ENCODE measurements around the gene MLF2. TPM values are rescaled to one million over a fixed set of nuclear protein-coding genes. Genes with fewer than 3 reads are reported as not detected.

The MLF2 gene
- total and polyA plus RNA-seq, 9 donors = 88.2 to 161 (median 146) TPM

DNA sequence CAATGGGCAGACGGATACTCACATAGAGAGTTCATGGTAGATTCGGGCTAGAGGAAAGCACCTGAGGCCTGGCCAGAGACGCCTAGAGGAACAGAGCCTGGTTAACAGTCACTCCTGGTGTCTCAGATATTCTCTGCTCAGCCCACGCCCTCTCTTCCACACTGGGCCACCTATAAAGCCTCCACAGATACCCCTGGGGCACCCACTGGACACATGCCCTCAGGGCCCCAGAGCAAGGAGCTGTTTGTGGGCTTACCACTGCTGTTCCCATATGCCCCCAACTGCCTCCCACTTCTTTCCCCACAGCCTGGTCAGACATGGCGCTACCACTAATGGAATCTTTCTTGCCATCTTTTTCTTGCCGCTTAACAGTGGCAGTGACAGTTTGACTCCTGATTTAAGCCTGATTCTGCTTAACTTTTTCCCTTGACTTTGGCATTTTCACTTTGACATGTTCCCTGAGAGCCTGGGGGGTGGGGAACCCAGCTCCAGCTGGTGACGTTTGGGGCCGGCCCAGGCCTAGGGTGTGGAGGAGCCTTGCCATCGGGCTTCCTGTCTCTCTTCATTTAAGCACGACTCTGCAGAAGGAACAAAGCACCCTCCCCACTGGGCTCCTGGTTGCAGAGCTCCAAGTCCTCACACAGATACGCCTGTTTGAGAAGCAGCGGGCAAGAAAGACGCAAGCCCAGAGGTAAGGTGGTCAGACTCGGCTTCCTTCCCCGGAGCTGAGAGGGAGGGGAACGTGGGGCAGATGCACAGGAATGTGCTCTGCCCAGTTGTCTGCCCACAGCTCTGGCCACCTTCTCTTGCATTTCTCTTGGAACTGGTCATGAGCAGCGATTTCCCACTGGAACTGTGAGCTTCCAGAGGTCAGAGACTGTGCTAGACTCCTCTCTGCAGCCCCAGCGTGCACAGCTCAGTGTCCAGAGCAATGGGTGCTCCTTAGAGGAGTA, 36.3 kb upstream of the MLF2 start, which contains the start of gene CD4:
Gene CD4, plus strand, starts transcription at position 557 of the 953 bp plus-strand sequence. CDS start 10,611 bp downstream, outside the sequence.
- WGBS (ENCODE audit: insufficient coverage) = 62% methylated on average over 14 of the region's 18 CpGs
- DNase-seq = peak; percentile 81
- Histone ChIP-seq H3K4me1 (ENCODE audit: control insufficient read depth, insufficient read depth, low read length) (peaks cover 18% of the 10 kb centered on the region), H3K27ac (ENCODE audit: low read length) (peak within 1 kb of the TSS; percentile 42), H3K4me3 (ENCODE audit: low read length) (peak within 1 kb of the TSS; percentile 28), H3K9me3 (replicated peaks; ENCODE audit: control insufficient read depth, low read depth, low read length) (no peaks in the 10 kb centered on the region), H3K36me3 (ENCODE audit: control insufficient read depth, insufficient read depth, low read length) (no peaks in the 10 kb centered on the region), H3K27me3 (ENCODE audit: control insufficient read depth, insufficient read depth, low read length) (no peaks in the 10 kb centered on the region)

DNA sequence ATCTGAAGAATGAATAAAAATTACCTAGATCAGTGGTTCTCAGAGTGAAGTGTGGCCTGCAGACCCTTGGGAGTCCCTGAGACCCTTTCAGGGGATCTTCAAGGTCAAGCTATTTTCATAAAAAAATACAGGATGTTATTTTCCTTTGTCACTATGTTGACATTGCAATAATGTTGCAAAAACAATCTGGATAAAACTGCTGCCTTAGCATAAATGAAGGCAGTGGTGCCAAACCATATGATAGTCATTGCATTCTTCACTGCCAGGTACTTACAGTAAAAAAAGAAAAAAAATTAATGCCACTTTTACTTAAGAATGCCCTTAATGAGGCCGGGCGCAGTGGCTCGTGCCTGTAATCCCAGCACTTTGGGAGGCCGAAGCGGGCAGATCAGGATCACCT, 34.4 kb upstream of the MLF2 start:
- peaks cover 11% of the 10 kb centered on the region for H3K4me1 ChIP-seq (ENCODE audit: control insufficient read depth, insufficient read depth, low read length)
- H3K27me3 ChIP-seq (ENCODE audit: control insufficient read depth, insufficient read depth, low read length) = no peaks in the 10 kb centered on the region
- WGBS (ENCODE audit: insufficient coverage) = 87% methylated on average over 5 of the region's 5 CpGs
- no peak overlapping the region for H3K4me3 ChIP-seq (ENCODE audit: low read length)
- no peak overlapping the region for H3K27ac ChIP-seq (ENCODE audit: low read length)
- H3K9me3 ChIP-seq (replicated peaks; ENCODE audit: control insufficient read depth, low read depth, low read length) = no peaks in the 10 kb centered on the region
- no peaks in the 10 kb centered on the region for H3K36me3 ChIP-seq (ENCODE audit: control insufficient read depth, insufficient read depth, low read length)
- DNase-seq = no peak

DNA sequence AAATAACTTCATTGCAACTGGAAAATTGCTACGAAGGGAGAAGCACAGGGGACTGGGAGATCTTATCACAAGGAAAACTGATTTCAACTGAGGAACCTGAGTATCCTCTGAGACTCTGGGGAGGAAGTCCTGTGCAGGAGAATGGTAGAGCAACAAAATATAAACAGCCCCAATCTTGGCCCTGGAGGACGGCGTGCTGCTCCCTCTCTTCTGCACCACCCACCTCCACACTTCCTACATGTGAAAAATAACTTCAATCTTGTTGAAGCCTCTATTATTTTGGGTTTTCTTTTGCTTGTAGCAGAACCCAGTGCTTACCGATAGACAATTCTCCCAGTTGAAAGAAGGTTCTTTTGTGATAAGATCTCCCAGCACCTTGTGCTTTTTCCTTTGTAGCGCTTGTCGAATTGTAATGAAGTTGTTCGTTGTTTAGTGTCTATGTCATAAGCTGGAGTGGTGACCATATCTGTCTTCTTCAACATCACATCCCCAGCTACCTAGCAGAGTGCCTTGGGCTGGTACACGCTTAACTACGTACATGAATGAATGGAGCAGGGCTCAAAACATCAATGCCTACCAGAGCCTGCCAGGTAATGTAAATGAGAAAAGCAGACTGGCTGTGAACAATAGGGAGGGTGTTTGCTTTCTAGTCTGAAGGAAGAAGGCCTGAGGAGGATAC, 33.6 kb upstream of the MLF2 start:
- H3K27ac ChIP-seq (ENCODE audit: low read length) = no peak overlapping the region
- H3K4me3 ChIP-seq (ENCODE audit: low read length) = no peak overlapping the region
- no peaks in the 10 kb centered on the region for H3K9me3 ChIP-seq (replicated peaks; ENCODE audit: control insufficient read depth, low read depth, low read length)
- H3K36me3 ChIP-seq (ENCODE audit: control insufficient read depth, insufficient read depth, low read length) = no peaks in the 10 kb centered on the region
- H3K27me3 ChIP-seq (ENCODE audit: control insufficient read depth, insufficient read depth, low read length) = no peaks in the 10 kb centered on the region
- no CpG with 5 or more reads among the region's 9 CpGs for whole genome bisulfite sequencing (ENCODE audit: insufficient coverage)
- DNase-seq = no peak
- H3K4me1 ChIP-seq (ENCODE audit: control insufficient read depth, insufficient read depth, low read length) = peaks cover 6% of the 10 kb centered on the region

DNA sequence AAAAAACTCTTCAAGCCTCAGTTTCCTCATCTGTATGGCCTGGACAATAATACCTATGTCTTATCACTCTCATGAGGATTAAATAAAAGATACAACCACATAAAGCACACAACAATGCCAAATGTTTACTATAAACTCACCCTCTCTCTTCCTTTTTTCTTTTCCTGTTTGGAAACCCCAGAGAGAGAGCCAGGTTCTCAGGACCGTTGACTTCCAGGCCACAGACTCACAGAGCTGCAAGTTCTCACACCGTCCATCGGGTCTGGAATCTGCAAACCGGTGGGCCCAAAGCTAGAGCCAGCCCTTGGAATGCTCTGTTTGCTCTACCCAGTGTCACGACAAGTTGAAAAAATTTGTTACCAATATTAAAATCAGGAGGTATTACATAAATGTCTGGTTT, 31.8 kb upstream of the MLF2 start:
- no peak for DNase-seq
- H3K9me3 ChIP-seq (replicated peaks; ENCODE audit: control insufficient read depth, low read depth, low read length) = no peaks in the 10 kb centered on the region
- 78% methylated on average over 4 of the region's 5 CpGs for WGBS (ENCODE audit: insufficient coverage)
- no peak overlapping the region for H3K4me3 ChIP-seq (ENCODE audit: low read length)
- H3K27me3 ChIP-seq (ENCODE audit: control insufficient read depth, insufficient read depth, low read length) = no peaks in the 10 kb centered on the region
- H3K36me3 ChIP-seq (ENCODE audit: control insufficient read depth, insufficient read depth, low read length) = no peaks in the 10 kb centered on the region
- peaks cover 9% of the 10 kb centered on the region for H3K4me1 ChIP-seq (ENCODE audit: control insufficient read depth, insufficient read depth, low read length)
- no peak overlapping the region for H3K27ac ChIP-seq (ENCODE audit: low read length)

DNA sequence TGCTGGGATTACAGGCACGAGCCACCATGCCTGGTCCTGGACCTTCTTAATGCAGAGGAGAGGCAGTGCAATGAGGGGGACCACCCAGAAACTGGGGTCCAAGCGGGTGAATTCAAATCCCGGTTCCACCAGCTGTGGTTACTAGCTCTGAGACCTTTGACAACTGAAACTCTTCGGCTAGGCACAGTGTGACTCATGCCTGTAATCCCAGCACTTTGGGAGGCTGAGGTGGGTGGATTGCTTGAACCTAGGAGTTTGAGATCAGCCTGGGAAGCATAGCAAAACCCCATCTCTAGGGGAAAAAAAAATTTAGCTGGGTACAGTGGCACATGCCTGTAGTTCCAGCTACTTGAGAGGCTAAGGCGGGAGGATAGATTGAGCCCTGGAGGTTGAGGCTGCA, 31.4 kb upstream of the MLF2 start:
- H3K4me1 ChIP-seq (ENCODE audit: control insufficient read depth, insufficient read depth, low read length) = peaks cover 12% of the 10 kb centered on the region
- no peak for DNase-seq
- H3K9me3 ChIP-seq (replicated peaks; ENCODE audit: control insufficient read depth, low read depth, low read length) = no peaks in the 10 kb centered on the region
- no peaks in the 10 kb centered on the region for H3K36me3 ChIP-seq (ENCODE audit: control insufficient read depth, insufficient read depth, low read length)
- WGBS (ENCODE audit: insufficient coverage) = 65% methylated on average over 3 of the region's 5 CpGs
- no peaks in the 10 kb centered on the region for H3K27me3 ChIP-seq (ENCODE audit: control insufficient read depth, insufficient read depth, low read length)
- H3K4me3 ChIP-seq (ENCODE audit: low read length) = no peak overlapping the region
- H3K27ac ChIP-seq (ENCODE audit: low read length) = no peak overlapping the region

DNA sequence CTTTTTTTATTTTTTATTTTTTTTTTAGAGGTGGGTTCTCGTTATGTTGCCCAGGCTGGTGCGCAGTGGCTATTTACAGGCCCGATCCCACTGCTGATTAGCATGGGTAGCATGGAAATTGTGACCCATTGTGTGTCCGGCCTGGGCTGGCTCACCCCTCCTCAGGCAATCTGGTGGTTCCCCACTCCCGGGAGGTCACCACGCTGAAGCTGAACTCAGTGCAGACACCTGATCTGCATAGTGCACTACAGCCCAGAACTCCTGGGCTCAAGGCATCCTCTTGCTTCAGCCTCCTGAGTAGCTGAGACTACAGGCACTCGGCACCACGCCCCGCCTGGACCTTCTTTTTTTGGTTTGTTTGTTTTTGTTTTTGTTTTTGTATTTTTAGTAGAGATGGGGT, 30.9 kb upstream of the MLF2 start:
- no peak overlapping the region for H3K4me3 ChIP-seq (ENCODE audit: low read length)
- H3K27ac ChIP-seq (ENCODE audit: low read length) = no peak overlapping the region
- DNase-seq = no peak
- WGBS (ENCODE audit: insufficient coverage) = 83% methylated on average over 3 of the region's 9 CpGs
- H3K9me3 ChIP-seq (replicated peaks; ENCODE audit: control insufficient read depth, low read depth, low read length) = no peaks in the 10 kb centered on the region
- H3K27me3 ChIP-seq (ENCODE audit: control insufficient read depth, insufficient read depth, low read length) = no peaks in the 10 kb centered on the region
- H3K4me1 ChIP-seq (ENCODE audit: control insufficient read depth, insufficient read depth, low read length) = peaks cover 13% of the 10 kb centered on the region
- H3K36me3 ChIP-seq (ENCODE audit: control insufficient read depth, insufficient read depth, low read length) = no peaks in the 10 kb centered on the region

DNA sequence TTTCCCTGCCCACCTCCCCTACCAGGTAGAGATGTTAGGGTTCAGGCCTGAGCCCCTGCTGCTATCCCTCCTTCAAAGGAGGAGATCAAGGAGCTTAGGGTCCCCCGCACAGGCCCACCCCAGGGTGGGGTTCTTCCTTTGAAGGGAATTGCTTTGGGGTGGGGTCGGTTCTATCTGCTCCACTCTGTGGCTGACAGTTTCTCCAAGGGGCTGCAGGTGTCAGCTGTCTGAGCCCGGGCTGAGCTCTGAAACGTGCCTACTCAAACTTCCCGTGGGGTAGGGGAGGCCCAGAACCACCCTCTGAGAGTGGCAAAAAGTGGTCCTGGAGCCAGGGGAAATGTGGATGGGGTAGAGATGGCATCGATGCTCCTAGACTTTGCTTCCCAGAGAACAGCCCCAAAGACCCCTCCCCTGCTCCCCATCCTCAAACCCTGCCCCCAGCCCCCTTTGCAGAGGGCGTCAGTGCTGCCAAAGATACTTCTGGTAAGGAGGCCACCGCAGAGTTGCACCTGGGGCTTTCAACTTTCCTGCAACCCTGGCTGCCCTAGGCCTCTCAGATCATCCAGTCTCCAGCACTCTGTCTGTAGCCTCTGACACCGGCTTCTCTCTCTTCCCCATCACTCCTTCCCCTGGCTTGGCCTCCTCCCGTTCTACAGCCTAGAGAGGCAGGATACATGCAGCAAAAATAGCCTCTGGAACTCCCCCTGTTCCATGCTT, 30.1 kb upstream of the MLF2 start:
- H3K27me3 ChIP-seq (ENCODE audit: control insufficient read depth, insufficient read depth, low read length) = no peaks in the 10 kb centered on the region
- H3K36me3 ChIP-seq (ENCODE audit: control insufficient read depth, insufficient read depth, low read length) = no peaks in the 10 kb centered on the region
- DNase-seq = no peak
- no peak overlapping the region for H3K4me3 ChIP-seq (ENCODE audit: low read length)
- no peak overlapping the region for H3K27ac ChIP-seq (ENCODE audit: low read length)
- no peaks in the 10 kb centered on the region for H3K9me3 ChIP-seq (replicated peaks; ENCODE audit: control insufficient read depth, low read depth, low read length)
- H3K4me1 ChIP-seq (ENCODE audit: control insufficient read depth, insufficient read depth, low read length) = peaks cover 20% of the 10 kb centered on the region
- 24% methylated on average over 2 of the region's 10 CpGs for WGBS (ENCODE audit: insufficient coverage)

DNA sequence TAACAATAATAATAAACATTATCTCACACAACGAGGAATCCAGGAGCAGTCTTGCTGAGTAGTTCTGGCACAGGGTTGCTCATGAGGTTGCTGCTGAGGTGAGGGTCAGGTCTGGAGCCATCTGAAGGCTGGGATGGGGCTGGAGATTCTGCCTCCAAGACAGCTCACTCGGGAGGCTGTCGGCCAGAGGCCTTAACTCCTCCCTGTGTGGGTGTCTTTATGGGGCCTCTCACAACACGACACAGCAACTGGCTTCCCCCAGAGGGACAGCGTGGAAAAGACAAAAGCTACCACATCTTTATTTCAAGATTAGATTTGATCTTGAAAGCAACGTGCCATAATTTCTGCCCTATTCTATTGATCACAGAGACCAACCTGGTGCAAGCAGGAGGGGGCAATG, 29.2 kb upstream of the MLF2 start:
- Histone ChIP-seq H3K4me3 (ENCODE audit: low read length) (no peak overlapping the region), H3K27ac (ENCODE audit: low read length) (no peak overlapping the region), H3K36me3 (ENCODE audit: control insufficient read depth, insufficient read depth, low read length) (no peaks in the 10 kb centered on the region), H3K27me3 (ENCODE audit: control insufficient read depth, insufficient read depth, low read length) (no peaks in the 10 kb centered on the region), H3K4me1 (ENCODE audit: control insufficient read depth, insufficient read depth, low read length) (peaks cover 24% of the 10 kb centered on the region), H3K9me3 (replicated peaks; ENCODE audit: control insufficient read depth, low read depth, low read length) (no peaks in the 10 kb centered on the region)
- no peak for DNase-seq
- no CpG with 5 or more reads among the region's 6 CpGs for WGBS (ENCODE audit: insufficient coverage)

DNA sequence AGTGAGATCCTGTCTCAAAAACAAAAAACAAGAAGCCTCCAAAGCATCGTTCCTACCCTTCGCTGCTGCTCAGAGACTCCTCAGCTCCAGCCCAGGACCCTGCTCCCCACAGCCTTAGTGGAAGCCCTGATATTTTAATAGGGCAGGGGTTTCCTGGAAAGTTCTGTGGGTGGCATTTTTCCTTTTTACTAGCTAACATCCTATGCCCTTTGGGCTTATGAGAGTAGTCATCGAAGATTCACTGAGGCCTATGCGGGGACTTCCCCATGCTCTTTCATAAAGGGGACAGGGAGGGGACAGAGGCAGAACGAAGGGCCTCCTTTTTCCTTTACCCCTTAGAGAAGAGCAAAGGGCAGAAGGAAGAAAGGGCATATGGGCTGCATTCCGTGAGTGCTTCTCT, 27.6 kb upstream of the MLF2 start:
- no peak overlapping the region for H3K4me3 ChIP-seq (ENCODE audit: low read length)
- H3K9me3 ChIP-seq (replicated peaks; ENCODE audit: control insufficient read depth, low read depth, low read length) = no peaks in the 10 kb centered on the region
- no peak overlapping the region for H3K27ac ChIP-seq (ENCODE audit: low read length)
- H3K4me1 ChIP-seq (ENCODE audit: control insufficient read depth, insufficient read depth, low read length) = peaks cover 24% of the 10 kb centered on the region
- no peak for DNase-seq
- no peaks in the 10 kb centered on the region for H3K27me3 ChIP-seq (ENCODE audit: control insufficient read depth, insufficient read depth, low read length)
- peaks cover 3% of the 10 kb centered on the region for H3K36me3 ChIP-seq (ENCODE audit: control insufficient read depth, insufficient read depth, low read length)
- WGBS (ENCODE audit: insufficient coverage) = 60% methylated on average over 1 of the region's 6 CpGs

Measured in muscle of leg (tissue), 11 donors.